ENCODE measurements around the gene MAST4. TPM values are rescaled to one million over a fixed set of nuclear protein-coding genes. Genes with fewer than 3 reads are reported as not detected.

Gene MAST4
- total and polyA plus RNA-seq, 7 experiments from 2014 or later, result 11.3 to 39.0 (median 28.3) TPM

DNA sequence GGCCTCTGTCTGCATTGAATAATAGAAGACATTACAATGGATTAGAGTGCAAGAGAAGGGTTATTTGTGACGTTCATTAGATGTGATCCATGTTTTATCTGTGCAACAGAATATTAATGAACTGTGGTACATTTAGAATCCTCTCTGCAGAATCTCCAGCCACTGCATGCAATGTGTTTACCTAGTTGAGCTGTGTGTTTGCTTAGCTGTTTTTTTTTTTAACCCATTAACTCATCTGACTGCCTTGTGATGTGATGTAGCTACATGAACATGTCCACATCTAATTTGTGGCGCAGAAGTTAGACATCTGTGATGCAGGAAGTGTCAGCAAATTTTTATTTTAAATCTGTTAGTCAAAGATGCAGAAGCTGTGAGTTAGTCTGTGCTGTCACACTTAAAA, 363.5 kb downstream of the MAST4 start:
- Histone ChIP-seq H3K27ac (ENCODE audit: low read depth, low read length) (no peak overlapping the region), H3K4me3 (ENCODE audit: low read length) (no peak overlapping the region), H3K27me3 (ENCODE audit: control insufficient read depth in 2 of 2, insufficient read depth in 2 of 2, low read length in 2 of 2) (no peaks in the 10 kb centered on the region), H3K9me3 (ENCODE audit: control insufficient read depth in 2 of 3, low read length in 3 of 3) (no peaks in the 10 kb centered on the region), H3K36me3 (ENCODE audit: control insufficient read depth in 2 of 3, insufficient read depth in 3 of 3, low read length in 3 of 3) (no peaks in the 10 kb centered on the region), H3K4me1 (ENCODE audit: control insufficient read depth in 2 of 2, insufficient read depth in 2 of 2, low read length in 2 of 2) (no peaks in the 10 kb centered on the region)
- no peaks in the 10 kb centered on the region for H3K4me1 Mint-ChIP-seq
- no peak overlapping the region for H3K27ac Mint-ChIP-seq
- peaks cover 0 to 12% (median 2%) of the 10 kb centered on the region in 5 donors for H3K27me3 Mint-ChIP-seq
- CTCF ChIA-PET, result no interaction called here
- DNase-seq (no peak), ATAC-seq (no peak)
- intact Hi-C loops (cut with micrococcal nuclease), result no loop called here
- H3K36me3 Mint-ChIP-seq, result no peaks in the 10 kb centered on the region
- no peaks in the 10 kb centered on the region for H3K9me3 Mint-ChIP-seq
- no peak overlapping the region for H3K4me3 Mint-ChIP-seq
- POLR2A ChIA-PET, result no interaction called here

DNA sequence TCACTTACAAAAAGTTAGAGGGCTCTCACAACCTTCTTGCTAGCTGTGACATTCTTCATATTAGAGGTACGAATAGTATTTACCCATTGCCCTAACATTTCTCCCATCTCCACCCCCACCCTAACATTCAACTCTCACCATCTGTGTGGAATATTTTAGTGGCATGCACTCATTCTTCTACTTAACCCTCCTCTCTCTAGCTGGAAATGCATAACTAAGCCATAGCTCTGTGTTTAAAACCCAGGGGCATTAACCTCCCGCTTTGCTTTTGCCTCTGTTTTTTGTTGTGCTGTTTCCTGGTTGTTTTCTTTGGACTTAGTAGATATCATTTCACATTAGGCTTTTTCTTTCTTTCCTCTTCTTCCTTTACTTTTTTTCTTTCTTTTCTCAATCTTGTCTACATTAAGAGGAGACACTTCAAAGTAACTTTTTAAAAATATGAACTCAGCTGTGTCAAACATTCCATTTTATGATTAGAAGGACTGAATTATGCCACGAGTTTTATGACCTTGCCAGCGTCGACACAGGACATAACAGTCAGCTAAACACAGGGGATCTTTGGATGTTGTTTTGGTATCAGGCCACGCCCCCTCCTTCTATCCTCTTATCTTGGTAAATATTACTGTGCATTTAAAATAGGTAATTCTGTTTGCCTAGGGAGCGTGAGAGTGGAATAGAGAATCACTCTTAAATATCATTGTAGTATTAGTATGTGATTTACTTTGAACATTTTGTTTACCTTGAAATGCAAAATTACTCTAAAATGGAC, 364.4 kb downstream of the MAST4 start:
- Mint-ChIP-seq H3K4me1 (no peaks in the 10 kb centered on the region), H3K4me3 (no peak overlapping the region), H3K9me3 (no peaks in the 10 kb centered on the region), H3K36me3 (peaks cover 0 to 2% (median 0%) of the 10 kb centered on the region in 5 donors), H3K27me3 (peaks cover 0 to 8% (median 2%) of the 10 kb centered on the region in 5 donors), H3K27ac (no peak overlapping the region)
- intact Hi-C loops (cut with micrococcal nuclease), result no loop called here
- ATAC-seq (no peak), DNase-seq (no peak)
- CTCF ChIA-PET, result no interaction called here
- no peaks in the 10 kb centered on the region for H3K27me3 ChIP-seq (ENCODE audit: control insufficient read depth in 2 of 2, insufficient read depth in 2 of 2, low read length in 2 of 2)
- H3K27ac ChIP-seq (ENCODE audit: low read depth, low read length), result no peak overlapping the region
- no peak overlapping the region for H3K4me3 ChIP-seq (ENCODE audit: low read length)
- POLR2A ChIA-PET, result no interaction called here
- H3K9me3 ChIP-seq (ENCODE audit: control insufficient read depth in 2 of 3, low read length in 3 of 3), result no peaks in the 10 kb centered on the region
- H3K4me1 ChIP-seq (ENCODE audit: control insufficient read depth in 2 of 2, insufficient read depth in 2 of 2, low read length in 2 of 2), result no peaks in the 10 kb centered on the region
- no peaks in the 10 kb centered on the region for H3K36me3 ChIP-seq (ENCODE audit: control insufficient read depth in 2 of 3, insufficient read depth in 3 of 3, low read length in 3 of 3)

DNA sequence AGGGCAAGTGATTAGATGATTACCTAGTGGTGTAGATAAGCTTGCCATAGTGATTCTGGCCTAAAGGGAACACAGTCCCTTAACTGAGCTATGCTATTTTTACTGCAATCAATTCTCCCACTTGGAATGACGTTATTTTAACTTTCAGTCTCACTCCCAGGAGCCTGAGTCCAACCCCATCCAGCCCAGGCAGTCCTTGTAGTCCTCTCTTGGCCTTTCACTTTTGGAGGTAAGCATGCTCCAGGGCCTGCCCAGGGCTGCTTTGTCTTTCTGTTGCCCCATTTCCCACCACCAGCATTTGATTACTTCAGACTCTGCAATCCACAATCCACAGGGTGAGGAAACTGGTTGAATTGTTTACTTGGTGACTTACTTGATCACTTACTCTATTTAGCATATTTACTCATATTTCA, 367.4 kb downstream of the MAST4 start:
- H3K9me3 ChIP-seq (ENCODE audit: control insufficient read depth in 2 of 3, low read length in 3 of 3), result no peaks in the 10 kb centered on the region

DNA sequence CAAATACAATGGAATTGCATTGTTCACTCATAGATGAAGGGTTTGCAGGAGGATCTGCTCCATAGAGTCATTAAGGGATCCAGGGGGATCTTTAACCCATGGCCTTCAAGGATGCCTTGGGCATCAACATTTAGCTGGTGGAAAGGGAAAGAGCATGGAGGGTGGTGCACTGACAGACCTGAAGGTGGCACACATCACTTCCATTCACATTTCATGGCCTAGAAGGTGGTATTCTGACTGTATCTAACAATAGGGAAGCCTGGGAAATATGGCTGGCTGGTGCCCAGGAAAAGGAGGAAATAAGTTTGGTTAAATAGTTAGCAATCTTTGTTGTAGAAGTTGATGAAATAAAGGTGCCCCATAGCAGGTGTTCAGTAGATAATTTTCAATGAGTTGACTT, 370.2 kb downstream of the MAST4 start:
- ChIA-PET CTCF (no interaction called here), POLR2A (no interaction called here)
- Mint-ChIP-seq H3K27ac (no peak overlapping the region), H3K4me3 (no peak overlapping the region), H3K4me1 (peaks cover 0 to 4% (median 0%) of the 10 kb centered on the region in 7 donors), H3K27me3 (peaks cover 0 to 6% (median 0%) of the 10 kb centered on the region in 5 donors), H3K9me3 (peaks cover 0 to 1% (median 0%) of the 10 kb centered on the region in 11 donors), H3K36me3 (peaks cover 0 to 10% (median 0%) of the 10 kb centered on the region in 5 donors)
- no peaks in the 10 kb centered on the region for H3K27me3 ChIP-seq (ENCODE audit: control insufficient read depth in 2 of 2, insufficient read depth in 2 of 2, low read length in 2 of 2)
- DNase-seq, result no peak
- ATAC-seq, result no peak
- H3K36me3 ChIP-seq (ENCODE audit: control insufficient read depth in 2 of 3, insufficient read depth in 3 of 3, low read length in 3 of 3), result no peaks in the 10 kb centered on the region
- no peak overlapping the region for H3K4me3 ChIP-seq (ENCODE audit: low read length)
- intact Hi-C loops (cut with micrococcal nuclease), result no loop called here
- H3K27ac ChIP-seq (ENCODE audit: low read depth, low read length), result no peak overlapping the region
- H3K9me3 ChIP-seq (ENCODE audit: control insufficient read depth in 2 of 3, low read length in 3 of 3), result no peaks in the 10 kb centered on the region
- no peaks in the 10 kb centered on the region for H3K4me1 ChIP-seq (ENCODE audit: control insufficient read depth in 2 of 2, insufficient read depth in 2 of 2, low read length in 2 of 2)

More for the DNA sequence above, 367.4 kb downstream of the MAST4 start:
- Histone ChIP-seq H3K27ac (ENCODE audit: low read depth, low read length) (no peak overlapping the region), H3K36me3 (ENCODE audit: control insufficient read depth in 2 of 3, insufficient read depth in 3 of 3, low read length in 3 of 3) (no peaks in the 10 kb centered on the region), H3K27me3 (ENCODE audit: control insufficient read depth in 2 of 2, insufficient read depth in 2 of 2, low read length in 2 of 2) (no peaks in the 10 kb centered on the region), H3K4me1 (ENCODE audit: control insufficient read depth in 2 of 2, insufficient read depth in 2 of 2, low read length in 2 of 2) (no peaks in the 10 kb centered on the region), H3K4me3 (ENCODE audit: low read length) (no peak overlapping the region)
- H3K4me3 Mint-ChIP-seq, result no peak overlapping the region
- H3K36me3 Mint-ChIP-seq, result peaks cover 0 to 10% (median 0%) of the 10 kb centered on the region in 5 donors
- ChIA-PET POLR2A (no interaction called here), CTCF (no interaction called here)
- H3K27ac Mint-ChIP-seq, result no peak overlapping the region
- no peak for ATAC-seq
- H3K27me3 Mint-ChIP-seq, result peaks cover 0 to 8% (median 0%) of the 10 kb centered on the region in 5 donors
- intact Hi-C loops (cut with micrococcal nuclease), result no loop called here
- peaks cover 0 to 1% (median 0%) of the 10 kb centered on the region in 11 donors for H3K9me3 Mint-ChIP-seq
- no peak for DNase-seq
- H3K4me1 Mint-ChIP-seq, result no peaks in the 10 kb centered on the region

DNA sequence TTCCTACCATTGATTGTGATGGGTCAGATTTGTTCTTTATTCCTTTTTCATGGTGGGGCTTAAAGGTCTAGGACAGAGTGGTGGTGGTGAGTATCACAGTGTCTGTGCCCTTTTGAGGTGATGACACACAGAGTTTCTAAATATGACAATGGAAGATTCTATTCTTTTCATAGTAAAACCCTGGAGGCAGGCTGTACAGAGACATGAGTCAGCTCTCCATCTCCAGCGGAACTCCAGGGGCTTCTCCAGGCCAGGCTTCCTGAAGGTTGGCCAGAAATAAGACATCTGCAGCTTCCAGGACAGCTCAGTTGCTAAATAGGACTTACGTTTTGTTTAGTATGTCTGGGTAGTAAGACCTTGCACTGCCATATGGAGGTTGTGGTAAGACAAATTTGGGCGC, 370.9 kb downstream of the MAST4 start:
- peaks cover 0 to 1% (median 0%) of the 10 kb centered on the region in 11 donors for H3K9me3 Mint-ChIP-seq
- intact Hi-C loops (cut with micrococcal nuclease), result no loop called here
- Histone ChIP-seq H3K27me3 (ENCODE audit: control insufficient read depth in 2 of 2, insufficient read depth in 2 of 2, low read length in 2 of 2) (no peaks in the 10 kb centered on the region), H3K36me3 (ENCODE audit: control insufficient read depth in 2 of 3, insufficient read depth in 3 of 3, low read length in 3 of 3) (no peaks in the 10 kb centered on the region), H3K9me3 (ENCODE audit: control insufficient read depth in 2 of 3, low read length in 3 of 3) (no peaks in the 10 kb centered on the region), H3K27ac (ENCODE audit: low read depth, low read length) (no peak overlapping the region), H3K4me3 (ENCODE audit: low read length) (no peak overlapping the region), H3K4me1 (ENCODE audit: control insufficient read depth in 2 of 2, insufficient read depth in 2 of 2, low read length in 2 of 2) (no peaks in the 10 kb centered on the region)
- peaks cover 0 to 10% (median 0%) of the 10 kb centered on the region in 5 donors for H3K36me3 Mint-ChIP-seq
- POLR2A ChIA-PET, result no interaction called here
- DNase-seq, result no peak
- peaks cover 0 to 4% (median 0%) of the 10 kb centered on the region in 7 donors for H3K4me1 Mint-ChIP-seq
- CTCF ChIA-PET, result no interaction called here
- H3K27me3 Mint-ChIP-seq, result peaks cover 0 to 6% (median 0%) of the 10 kb centered on the region in 5 donors
- no peak overlapping the region for H3K4me3 Mint-ChIP-seq
- no peak for ATAC-seq
- H3K27ac Mint-ChIP-seq, result no peak overlapping the region

DNA sequence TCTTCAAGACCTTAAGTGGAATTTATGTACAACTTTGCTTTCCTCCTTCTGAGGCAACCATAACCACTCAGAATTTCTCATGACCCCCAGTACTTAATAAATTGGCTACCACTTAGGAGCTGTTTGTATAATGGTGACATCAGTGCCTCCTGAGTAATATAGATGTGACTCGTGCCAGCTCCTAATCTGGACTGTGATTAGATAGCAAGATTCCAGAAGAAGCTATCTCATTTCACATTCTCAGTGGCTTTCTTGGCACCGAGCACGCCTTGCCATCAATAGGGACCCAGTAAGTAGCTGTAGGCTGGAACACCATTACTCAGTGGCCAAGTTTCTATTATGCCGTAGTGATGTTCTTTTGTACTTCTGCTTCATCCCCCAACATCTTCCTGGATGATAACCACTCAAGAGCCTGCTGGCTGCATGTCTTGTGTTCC, 371.7 kb downstream of the MAST4 start:
- no peak overlapping the region for H3K4me3 Mint-ChIP-seq
- no peak overlapping the region for H3K27ac ChIP-seq (ENCODE audit: low read depth, low read length)
- POLR2A ChIA-PET, result no interaction called here

DNA sequence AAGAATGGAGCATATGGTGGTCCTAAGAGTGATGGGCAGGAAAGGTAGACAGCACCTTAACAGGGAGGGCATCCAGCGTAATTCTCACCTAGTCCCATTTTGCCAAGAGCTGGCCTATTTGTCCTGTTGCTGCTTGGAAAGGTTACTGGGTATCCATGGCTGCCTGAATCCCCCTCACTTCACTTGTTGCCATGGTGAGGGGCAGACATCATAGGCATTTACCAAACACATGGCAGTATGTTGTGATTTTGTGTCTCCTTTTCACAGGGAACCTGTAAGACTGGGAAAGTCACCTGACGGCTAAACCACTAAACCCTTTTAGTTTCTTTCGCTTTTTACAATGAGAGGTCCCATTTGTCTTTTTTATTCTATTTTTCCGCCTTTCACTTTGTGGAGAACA, 373.3 kb downstream of the MAST4 start:
- ATAC-seq (no peak), DNase-seq (no peak)
- Histone ChIP-seq H3K27ac (ENCODE audit: low read depth, low read length) (no peak overlapping the region), H3K36me3 (ENCODE audit: control insufficient read depth in 2 of 3, insufficient read depth in 3 of 3, low read length in 3 of 3) (no peaks in the 10 kb centered on the region), H3K4me1 (ENCODE audit: control insufficient read depth in 2 of 2, insufficient read depth in 2 of 2, low read length in 2 of 2) (no peaks in the 10 kb centered on the region), H3K27me3 (ENCODE audit: control insufficient read depth in 2 of 2, insufficient read depth in 2 of 2, low read length in 2 of 2) (no peaks in the 10 kb centered on the region), H3K4me3 (ENCODE audit: low read length) (no peak overlapping the region), H3K9me3 (ENCODE audit: control insufficient read depth in 2 of 3, low read length in 3 of 3) (no peaks in the 10 kb centered on the region)
- no peak overlapping the region for H3K4me3 Mint-ChIP-seq
- H3K4me1 Mint-ChIP-seq, result peaks cover 0 to 4% (median 0%) of the 10 kb centered on the region in 7 donors
- H3K36me3 Mint-ChIP-seq, result peaks cover 0 to 10% (median 0%) of the 10 kb centered on the region in 5 donors
- H3K27ac Mint-ChIP-seq, result no peak overlapping the region
- intact Hi-C loops (cut with micrococcal nuclease), result no loop called here
- peaks cover 0 to 4% (median 0%) of the 10 kb centered on the region in 5 donors for H3K27me3 Mint-ChIP-seq
- peaks cover 0 to 3% (median 0%) of the 10 kb centered on the region in 11 donors for H3K9me3 Mint-ChIP-seq
- ChIA-PET CTCF (no interaction called here), POLR2A (no interaction called here)

More for the DNA sequence above, 371.7 kb downstream of the MAST4 start:
- DNase-seq (no peak), ATAC-seq (no peak)
- H3K4me1 Mint-ChIP-seq, result peaks cover 0 to 4% (median 0%) of the 10 kb centered on the region in 7 donors
- CTCF ChIA-PET, result no interaction called here
- Histone ChIP-seq H3K9me3 (ENCODE audit: control insufficient read depth in 2 of 3, low read length in 3 of 3) (no peaks in the 10 kb centered on the region), H3K4me1 (ENCODE audit: control insufficient read depth in 2 of 2, insufficient read depth in 2 of 2, low read length in 2 of 2) (no peaks in the 10 kb centered on the region), H3K36me3 (ENCODE audit: control insufficient read depth in 2 of 3, insufficient read depth in 3 of 3, low read length in 3 of 3) (no peaks in the 10 kb centered on the region), H3K4me3 (ENCODE audit: low read length) (no peak overlapping the region), H3K27me3 (ENCODE audit: control insufficient read depth in 2 of 2, insufficient read depth in 2 of 2, low read length in 2 of 2) (no peaks in the 10 kb centered on the region)
- H3K36me3 Mint-ChIP-seq, result peaks cover 0 to 10% (median 0%) of the 10 kb centered on the region in 5 donors
- peaks cover 0 to 3% (median 0%) of the 10 kb centered on the region in 11 donors for H3K9me3 Mint-ChIP-seq
- H3K27me3 Mint-ChIP-seq, result peaks cover 0 to 6% (median 0%) of the 10 kb centered on the region in 5 donors
- no peak overlapping the region for H3K27ac Mint-ChIP-seq
- intact Hi-C loops (cut with micrococcal nuclease), result no loop called here
